WTC11 (cell line): Measurements from ENCODE around the gene HOMER2. TPM values are rescaled to one million over a fixed set of nuclear protein-coding genes. Genes with fewer than 3 reads are reported as not detected.

Experiments used
- total RNA-seq: library from RNA; stranded (reverse); gene quantifications from 3 replicates; pipeline ENCODE4 v1.2.3, GENCODE V29; 2021

HOMER2 gene
- total RNA-seq, 1 experiment from 2014 or later, result 17.4 TPM

Other genes starting within 250 kb of the HOMER2 start
- gene AP3B2, start 242.8 kb downstream of the HOMER2 start, total RNA-seq, result 15.2 to 17.7 TPM (median 17.5 TPM) in 3 replicates
- not detected in 3 replicates for gene FSD2, start 146.7 kb downstream of the HOMER2 start, total RNA-seq
- gene WHAMM, start 143.1 kb downstream of the HOMER2 start, total RNA-seq, result 2.8 to 3.8 TPM (median 3.2 TPM) in 3 replicates
- gene RAMAC, start 33.5 kb upstream of the HOMER2 start, total RNA-seq, result 26.6 to 28.1 TPM (median 27.1 TPM) in 3 replicates
- gene C15orf40, start 58.9 kb upstream of the HOMER2 start, total RNA-seq, result 21.0 to 29.0 TPM (median 27.5 TPM) in 3 replicates
- 34.2 to 39.6 TPM (median 35.6 TPM) in 3 replicates for gene BTBD1, start 114.5 kb upstream of the HOMER2 start, total RNA-seq
- gene TM6SF1, start 154.9 kb upstream of the HOMER2 start, total RNA-seq, result 0.48 to 0.79 TPM (median 0.60 TPM) in 3 replicates